AG09319 (cell line): Measurements from ENCODE around the gene DLGAP4.

ENCODE experiments used
- DNase-seq: peaks from one replicate; pipeline ENCODE4 v3.0.0-alpha.2; 2010; ENCODE audit warnings: low read depth; ENCODE audit errors: extremely low read depth
- CTCF ChIP-seq: IDR thresholded peaks from 2 replicates; pipeline ENCODE4 v1.5.1; 2011; ENCODE audit warnings: low read depth, mild to moderate bottlenecking, inconsistent platforms, low read length, moderate library complexity

Gene DLGAP4

GRCh38 chr20:36465109-36466080 is 159.3 kb downstream of the DLGAP4 start:
- DNase-seq: peak; percentile 65
- TF ChIP-seq CTCF: no peak; the same call in 1 of the 2 replicates

GRCh38 chr20:36466089-36466488 is 159.9 kb downstream of the DLGAP4 start:
- TF ChIP-seq CTCF: no peak
- DNase-seq: no peak

- DNase-seq: no peak
- TF ChIP-seq CTCF: no peak
Measured at GRCh38 chr20:36467076-36467999, 161.2 kb downstream of the DLGAP4 start.

GRCh38 chr20:36468149-36469000 is 162.2 kb downstream of the DLGAP4 start:
- no peak for DNase-seq
- no peak for TF ChIP-seq CTCF

GRCh38 chr20:36469973-36470372 is 163.8 kb downstream of the DLGAP4 start:
- no peak for DNase-seq
- TF ChIP-seq CTCF: no peak

- no peak for TF ChIP-seq CTCF
- DNase-seq: no peak
Measured at GRCh38 chr20:36471885-36472636, 165.9 kb downstream of the DLGAP4 start.
